OCI-LY7 (cell line): ENCODE results near the gene COL6A3. TPM values are rescaled to one million over a fixed set of nuclear protein-coding genes. Genes with fewer than 3 reads are reported as not detected.

Source experiments
- BruUV-seq: library from RNA; stranded (reverse); fragments of 400-500 nt; replicated peaks from 2 replicates; lab custom pipeline; 2021; lab: Mats Ljungman, UMichigan
- CTCF ChIA-PET: fragments of 300-600 bp; sonication (Branson Sonifier 250); formaldehyde crosslinking; loops from one replicate; lab custom pipeline; 2022; ENCODE audit warnings: antibody characterized with exemption; ENCODE audit not compliant: unreplicated experiment; lab: Charles Lee
- POLR2A ChIA-PET: fragments of 300-600 bp; sonication (Branson Sonifier 250); formaldehyde crosslinking; loops from one replicate; lab custom pipeline; 2022; ENCODE audit warnings: antibody characterized with exemption; lab: Charles Lee
- DNase-seq: peaks from one replicate; pipeline ENCODE4 v3.0.0-alpha.2; 2015; ENCODE audit warnings: low spot score
- H2AFZ ChIP-seq: fragments of 200-600 bp; sonication (generic), shearing (Covaris generic); 2 replicates; pipeline ENCODE4 v1.6.1; 2014; ENCODE audit warnings: mild to moderate bottlenecking, antibody characterized with exemption, low read length, moderate library complexity
- H3K27ac ChIP-seq: fragments of 200-600 bp; sonication (generic); 2 replicates; pipeline ENCODE4 v1.5.1; 2014; ENCODE audit warnings: mixed run types, low read depth, mild to moderate bottlenecking, moderate library complexity, low read length, inconsistent platforms; ENCODE audit not compliant: poor library complexity, severe bottlenecking
- H3K36me3 ChIP-seq: fragments of 200-600 bp; sonication (generic); 2 replicates; pipeline ENCODE4 v1.6.1; 2014; ENCODE audit warnings: mild to moderate bottlenecking, antibody characterized with exemption, low read length, moderate library complexity, mixed read lengths; ENCODE audit not compliant: insufficient read depth
- H3K4me1 ChIP-seq: fragments of 200-600 bp; sonication (generic); 2 replicates; pipeline ENCODE4 v1.5.1; 2014; ENCODE audit warnings: mild to moderate bottlenecking, low read length; ENCODE audit not compliant: insufficient read depth, poor library complexity, severe bottlenecking
- H3K4me2 ChIP-seq: fragments of 200-600 bp; sonication (generic); 2 replicates; pipeline ENCODE4 v1.6.1; 2014; ENCODE audit warnings: mild to moderate bottlenecking, low read length
- H3K4me3 ChIP-seq: fragments of 200-600 bp; sonication (generic); 2 replicates; pipeline ENCODE4 v1.5.1; 2014; ENCODE audit warnings: mild to moderate bottlenecking, low read depth, low read length; ENCODE audit not compliant: poor library complexity, severe bottlenecking
- H3K79me2 ChIP-seq: fragments of 200-600 bp; sonication (generic); 2 replicates; pipeline ENCODE4 v1.6.1; 2016; ENCODE audit warnings: low read depth, mild to moderate bottlenecking, low read length, moderate library complexity, mixed read lengths; ENCODE audit not compliant: insufficient read depth
- H3K9me2 ChIP-seq: fragments of 200-600 bp; sonication (generic); 2 replicates; pipeline ENCODE4 v1.6.1; 2016; ENCODE audit warnings: mild to moderate bottlenecking, low read length, mixed read lengths; ENCODE audit not compliant: insufficient read depth
- H3K9me3 ChIP-seq: fragments of 200-600 bp; sonication (generic); 2 replicates; pipeline ENCODE4 v1.6.1; 2014; ENCODE audit warnings: mild to moderate bottlenecking, mixed run types, low read length, mixed read lengths
- H4K20me1 ChIP-seq: fragments of 200-600 bp; sonication (generic); 2 replicates; pipeline ENCODE4 v1.6.1; 2014; ENCODE audit warnings: mild to moderate bottlenecking, antibody characterized with exemption, low read length, moderate library complexity, mixed read lengths; ENCODE audit not compliant: insufficient read depth
- CTCF ChIP-seq: fragments of 200-600 bp; sonication (generic); conservative IDR thresholded peaks from 2 replicates; pipeline ENCODE4 v1.5.1; 2014; ENCODE audit warnings: mild to moderate bottlenecking, antibody characterized with exemption, low read length, moderate library complexity, mixed read lengths
- EZH2phosphoT487 ChIP-seq: fragments of 200-600 bp; sonication (generic); IDR thresholded peaks from 2 replicates; pipeline ENCODE4 v1.6.1; 2018; ENCODE audit warnings: low read depth, borderline replicate concordance, mild to moderate bottlenecking, mixed run types, antibody characterized with exemption, low read length, moderate library complexity, mixed read lengths
- intact Hi-C: fragments of 100-400 bp; cut with micrococcal nuclease; formaldehyde crosslinking; loops from one replicate; pipeline ENCODE4 v1.10.0; 2022; ENCODE audit not compliant: unreplicated experiment
- total RNA-seq, 2 experiments: library from RNA; depleted of rRNA in 1 of 2; stranded (reverse); fragments of >200 nt in 1 of 2; shearing (Covaris generic) in 1 of 2; gene quantifications; 2 replicates each; pipeline ENCODE4 v1.2.3, GENCODE V29; 2014 to 2022

COL6A3 gene
- total RNA-seq, 2 experiments from 2014 or later, result not detected

GRCh38 chr2:237459226-237459625 is 45.3 kb upstream of the COL6A3 start:
- intact Hi-C loops, result no loop called here
- no peaks in the 10 kb centered on the region for H3K79me2 ChIP-seq
- H3K9me3 ChIP-seq, result no peaks in the 10 kb centered on the region
- H3K4me3 ChIP-seq, result no peak overlapping the region
- no peaks in the 10 kb centered on the region for H3K36me3 ChIP-seq
- H3K9me2 ChIP-seq, result no peaks in the 10 kb centered on the region
- H2AFZ ChIP-seq, result no peak overlapping the region
- DNase-seq, result no peak
- no peak overlapping the region for H3K27ac ChIP-seq
- H4K20me1 ChIP-seq, result no peaks in the 10 kb centered on the region
- ChIA-PET POLR2A (no interaction called here), CTCF (interaction anchor here (0.5 kb wide), 1 partner anchor 260 kb away, joined by 8 read pairs; no protein-coding TSS in a partner anchor)
- TF ChIP-seq EZH2phosphoT487 (no peak), CTCF (no peak)
- no peak overlapping the region for H3K4me2 ChIP-seq
- no TSS peak for BruUV-seq
- no peaks in the 10 kb centered on the region for H3K4me1 ChIP-seq

- ChIA-PET CTCF (no interaction called here), POLR2A (no interaction called here)
- no peaks in the 10 kb centered on the region for H3K9me3 ChIP-seq
- H4K20me1 ChIP-seq, result no peaks in the 10 kb centered on the region
- intact Hi-C loops, result no loop called here
- H3K9me2 ChIP-seq, result no peaks in the 10 kb centered on the region
- no TSS peak for BruUV-seq
- H3K36me3 ChIP-seq, result no peaks in the 10 kb centered on the region
- no peaks in the 10 kb centered on the region for H3K79me2 ChIP-seq
- no peak overlapping the region for H2AFZ ChIP-seq
- no peaks in the 10 kb centered on the region for H3K4me1 ChIP-seq
- H3K27ac ChIP-seq, result no peak overlapping the region
- no peak for DNase-seq
- no peak overlapping the region for H3K4me2 ChIP-seq
- TF ChIP-seq CTCF (no peak), EZH2phosphoT487 (no peak)
- H3K4me3 ChIP-seq, result no peak overlapping the region
Observed at GRCh38 chr2:237458519-237458918, 44.6 kb upstream of the COL6A3 start.

- H3K27ac ChIP-seq, result no peak overlapping the region
- no peak overlapping the region for H3K4me2 ChIP-seq
- no peaks in the 10 kb centered on the region for H3K9me3 ChIP-seq
- ChIA-PET CTCF (no interaction called here), POLR2A (no interaction called here)
- no peaks in the 10 kb centered on the region for H3K36me3 ChIP-seq
- H3K79me2 ChIP-seq, result no peaks in the 10 kb centered on the region
- H3K4me1 ChIP-seq, result no peaks in the 10 kb centered on the region
- no peak for DNase-seq
- no peaks in the 10 kb centered on the region for H3K9me2 ChIP-seq
- no peak overlapping the region for H2AFZ ChIP-seq
- TF ChIP-seq EZH2phosphoT487 (no peak), CTCF (no peak)
- H4K20me1 ChIP-seq, result no peaks in the 10 kb centered on the region
- intact Hi-C loops, result no loop called here
- H3K4me3 ChIP-seq, result no peak overlapping the region
- no TSS peak for BruUV-seq
Observed at GRCh38 chr2:237457388-237457941, 43.5 kb upstream of the COL6A3 start.
